Astrocyte (in vitro differentiated cells and primary cell): Measurements from ENCODE around the gene GTSE1. TPM values are rescaled to one million over a fixed set of nuclear protein-coding genes. Genes with fewer than 3 reads are reported as not detected.

Experiments
- DNase-seq: peaks from one replicate; pipeline ENCODE4 v3.0.0-alpha.2; 2010; ENCODE audit warnings: low read depth
- FAIRE-seq: peaks from 2 replicates; lab custom pipeline; 2011; peaks lifted over from hg19 to GRCh38; lab: Jason Lieb, UNC
- H2AFZ ChIP-seq: 2 replicates; pipeline ENCODE4 v1.6.0; 2012; ENCODE audit warnings: low read depth, low read length, inconsistent platforms
- H3K27ac ChIP-seq: 2 replicates; pipeline ENCODE4 v1.5.1; 2011; ENCODE audit warnings: low read depth, low read length, inconsistent platforms
- H3K27me3 ChIP-seq: 2 replicates; pipeline ENCODE4 v1.6.0; 2011; ENCODE audit warnings: low read length, inconsistent platforms; ENCODE audit not compliant: insufficient read depth
- H3K36me3 ChIP-seq: 2 replicates; pipeline ENCODE4 v1.5.1; 2011; ENCODE audit warnings: low read length, inconsistent platforms; ENCODE audit not compliant: insufficient read depth
- H3K4me1 ChIP-seq: 2 replicates; pipeline ENCODE4 v1.5.1; 2011; ENCODE audit warnings: low read length, inconsistent platforms; ENCODE audit not compliant: insufficient read depth
- H3K4me2 ChIP-seq: 2 replicates; pipeline ENCODE4 v1.6.0; 2012; ENCODE audit warnings: low read length, inconsistent platforms
- H3K4me3 ChIP-seq: 2 replicates; pipeline ENCODE4 v1.5.1; 2011; ENCODE audit warnings: low read depth, mild to moderate bottlenecking, low read length, inconsistent platforms; ENCODE audit not compliant: insufficient read depth
- H3K79me2 ChIP-seq: 2 replicates; pipeline ENCODE4 v1.6.0; 2012; ENCODE audit warnings: mild to moderate bottlenecking, low read length, inconsistent platforms; ENCODE audit not compliant: insufficient read depth
- H3K9ac ChIP-seq: 2 replicates; pipeline ENCODE4 v1.6.0; 2012; ENCODE audit warnings: mild to moderate bottlenecking, low read length, inconsistent platforms
- H3K9me3 ChIP-seq: 2 replicates; pipeline ENCODE4 v1.5.1; 2012; ENCODE audit warnings: low read depth, mild to moderate bottlenecking, low read length, inconsistent platforms; ENCODE audit not compliant: insufficient read depth
- H4K20me1 ChIP-seq: 2 replicates; pipeline ENCODE4 v1.6.0; 2012; ENCODE audit warnings: low read length, inconsistent platforms; ENCODE audit not compliant: insufficient read depth
- H3K27ac Mint-ChIP-seq: one replicate; pipeline ENCODE4 v1.8.0; 2021; ENCODE audit warnings: mild to moderate bottlenecking, mixed read lengths; ENCODE audit not compliant: unreplicated experiment
- H3K27me3 Mint-ChIP-seq: one replicate; pipeline ENCODE4 v1.8.0; 2021; ENCODE audit warnings: low read depth, mixed read lengths; ENCODE audit not compliant: unreplicated experiment
- H3K36me3 Mint-ChIP-seq: one replicate; pipeline ENCODE4 v1.8.0; 2021; ENCODE audit warnings: low read depth, mixed read lengths; ENCODE audit not compliant: unreplicated experiment
- H3K4me1 Mint-ChIP-seq: one replicate; pipeline ENCODE4 v1.8.0; 2021; ENCODE audit warnings: low read depth, mixed read lengths; ENCODE audit not compliant: unreplicated experiment
- H3K4me3 Mint-ChIP-seq: one replicate; pipeline ENCODE4 v1.8.0; 2021; ENCODE audit warnings: mild to moderate bottlenecking, moderate library complexity, mixed read lengths; ENCODE audit not compliant: unreplicated experiment
- H3K9me3 Mint-ChIP-seq: one replicate; pipeline ENCODE4 v1.8.0; 2021; ENCODE audit warnings: mild to moderate bottlenecking, mixed read lengths; ENCODE audit not compliant: unreplicated experiment
- EZH2 ChIP-seq: IDR thresholded peaks from 2 replicates; pipeline ENCODE4 v1.6.1; 2012; ENCODE audit warnings: mild to moderate bottlenecking, low read length, inconsistent platforms; ENCODE audit not compliant: insufficient read depth
- total RNA-seq: library from RNA; stranded (reverse); gene quantifications from 2 replicates; pipeline ENCODE4 v1.2.1, GENCODE V29; 2021
- TF ChIP-seq, protein P1 (sequence below): IDR thresholded peaks from 2 replicates; pipeline ENCODE4 v1.5.1; 2011; ENCODE audit warnings: low read depth, mild to moderate bottlenecking, inconsistent platforms, low read length, moderate library complexity; ENCODE audit not compliant: insufficient read depth

Gene GTSE1
- total RNA-seq, 1 donor from 2014 or later, result 4.1 TPM

GRCh38 chr22:46274381-46274780, 22.3 kb upstream of the GTSE1 start:
- H3K9me3 ChIP-seq, result no peaks in the 10 kb centered on the region
- H3K4me2 ChIP-seq, result no peak overlapping the region
- H3K27ac Mint-ChIP-seq, result no peak overlapping the region
- H3K79me2 ChIP-seq, result peaks cover 7% of the 10 kb centered on the region
- no peak overlapping the region for H3K9ac ChIP-seq
- no peaks in the 10 kb centered on the region for H3K4me1 ChIP-seq
- DNase-seq, result no peak
- H3K4me1 Mint-ChIP-seq, result no peaks in the 10 kb centered on the region
- peaks cover 22% of the 10 kb centered on the region for H3K36me3 ChIP-seq
- no peak overlapping the region for H3K27ac ChIP-seq
- peaks cover 22% of the 10 kb centered on the region for H3K36me3 Mint-ChIP-seq
- H3K4me3 Mint-ChIP-seq, result no peak overlapping the region
- H2AFZ ChIP-seq, result no peak overlapping the region
- H3K4me3 ChIP-seq, result no peak overlapping the region
- no peak for TF ChIP-seq EZH2
- H4K20me1 ChIP-seq, result no peaks in the 10 kb centered on the region
- FAIRE-seq, result no peak
- H3K27me3 ChIP-seq, result no peaks in the 10 kb centered on the region
- H3K27me3 Mint-ChIP-seq, result no peaks in the 10 kb centered on the region
- no peaks in the 10 kb centered on the region for H3K9me3 Mint-ChIP-seq

GRCh38 chr22:46275455-46276122, 21.1 kb upstream of the GTSE1 start:
- no peak overlapping the region for H3K27ac ChIP-seq
- no peaks in the 10 kb centered on the region for H3K9me3 Mint-ChIP-seq
- H3K27ac Mint-ChIP-seq, result no peak overlapping the region
- no peaks in the 10 kb centered on the region for H3K79me2 ChIP-seq
- peaks cover 25% of the 10 kb centered on the region for H3K36me3 ChIP-seq
- H3K27me3 ChIP-seq, result no peaks in the 10 kb centered on the region
- H3K27me3 Mint-ChIP-seq, result no peaks in the 10 kb centered on the region
- H3K4me1 Mint-ChIP-seq, result no peaks in the 10 kb centered on the region
- FAIRE-seq (no peak), DNase-seq (no peak)
- H3K36me3 Mint-ChIP-seq, result peaks cover 24% of the 10 kb centered on the region
- no peak overlapping the region for H3K4me3 ChIP-seq
- no peaks in the 10 kb centered on the region for H3K9me3 ChIP-seq
- no peak overlapping the region for H3K4me2 ChIP-seq
- TF ChIP-seq, protein P1, sequence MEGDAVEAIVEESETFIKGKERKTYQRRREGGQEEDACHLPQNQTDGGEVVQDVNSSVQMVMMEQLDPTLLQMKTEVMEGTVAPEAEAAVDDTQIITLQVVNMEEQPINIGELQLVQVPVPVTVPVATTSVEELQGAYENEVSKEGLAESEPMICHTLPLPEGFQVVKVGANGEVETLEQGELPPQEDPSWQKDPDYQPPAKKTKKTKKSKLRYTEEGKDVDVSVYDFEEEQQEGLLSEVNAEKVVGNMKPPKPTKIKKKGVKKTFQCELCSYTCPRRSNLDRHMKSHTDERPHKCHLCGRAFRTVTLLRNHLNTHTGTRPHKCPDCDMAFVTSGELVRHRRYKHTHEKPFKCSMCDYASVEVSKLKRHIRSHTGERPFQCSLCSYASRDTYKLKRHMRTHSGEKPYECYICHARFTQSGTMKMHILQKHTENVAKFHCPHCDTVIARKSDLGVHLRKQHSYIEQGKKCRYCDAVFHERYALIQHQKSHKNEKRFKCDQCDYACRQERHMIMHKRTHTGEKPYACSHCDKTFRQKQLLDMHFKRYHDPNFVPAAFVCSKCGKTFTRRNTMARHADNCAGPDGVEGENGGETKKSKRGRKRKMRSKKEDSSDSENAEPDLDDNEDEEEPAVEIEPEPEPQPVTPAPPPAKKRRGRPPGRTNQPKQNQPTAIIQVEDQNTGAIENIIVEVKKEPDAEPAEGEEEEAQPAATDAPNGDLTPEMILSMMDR, result no peak
- no peak for TF ChIP-seq EZH2
- no peak overlapping the region for H3K4me3 Mint-ChIP-seq
- H3K4me1 ChIP-seq, result no peaks in the 10 kb centered on the region
- no peaks in the 10 kb centered on the region for H4K20me1 ChIP-seq
- H3K9ac ChIP-seq, result no peak overlapping the region
- no peak overlapping the region for H2AFZ ChIP-seq

DNA sequence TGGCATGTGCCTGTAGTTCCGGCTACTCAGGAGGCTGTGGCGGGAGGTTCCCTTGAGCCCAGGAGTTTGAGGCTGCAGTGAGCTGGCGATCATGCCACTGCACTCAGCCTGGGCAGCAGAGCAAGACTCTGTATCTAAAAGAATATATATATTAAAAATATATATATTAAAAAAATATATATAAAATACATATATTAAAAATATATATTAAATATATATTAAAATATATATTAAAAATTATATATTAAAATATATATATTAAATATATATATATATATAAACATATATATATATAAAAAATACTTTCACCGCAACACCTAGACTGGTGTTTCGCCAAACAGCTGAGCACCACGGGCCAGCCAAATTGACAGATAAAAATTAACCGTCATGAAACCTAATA, 20.1 kb upstream of the GTSE1 start:
- H3K36me3 Mint-ChIP-seq, result peaks cover 31% of the 10 kb centered on the region
- Histone ChIP-seq H3K36me3 (peaks cover 27% of the 10 kb centered on the region), H2AFZ (no peak overlapping the region), H3K9me3 (no peaks in the 10 kb centered on the region), H3K27me3 (no peaks in the 10 kb centered on the region), H3K4me2 (no peak overlapping the region), H4K20me1 (no peaks in the 10 kb centered on the region), H3K9ac (no peak overlapping the region), H3K4me3 (no peak overlapping the region), H3K79me2 (no peaks in the 10 kb centered on the region), H3K4me1 (no peaks in the 10 kb centered on the region), H3K27ac (no peak overlapping the region)
- no peaks in the 10 kb centered on the region for H3K9me3 Mint-ChIP-seq
- no peaks in the 10 kb centered on the region for H3K4me1 Mint-ChIP-seq
- H3K27ac Mint-ChIP-seq, result no peak overlapping the region
- H3K4me3 Mint-ChIP-seq, result no peak overlapping the region
- H3K27me3 Mint-ChIP-seq, result no peaks in the 10 kb centered on the region
- TF ChIP-seq, protein P1, result no peak
- no peak for TF ChIP-seq EZH2
- DNase-seq (no peak), FAIRE-seq (no peak)
